SJCRH30 (cell line): ENCODE data around the gene MRRF. TPM values are rescaled to one million over a fixed set of nuclear protein-coding genes. Genes with fewer than 3 reads are reported as not detected.
"Not testable (repeated sequence)": the region's sequence is repeated elsewhere in the genome, so short reads cannot be mapped to it uniquely, and the experiment has no call there.

ENCODE experiments used
- DNase-seq, 2 experiments: peaks; one replicate each; pipeline ENCODE4 v3.0.0-alpha.2; 2015 to 2020
- H3K27ac ChIP-seq: fragments of 250-450 bp; sonication (Bioruptor Pico); 2 replicates; pipeline ENCODE4 v1.5.1; 2020; ENCODE audit warnings: mild to moderate bottlenecking, moderate library complexity
- H3K27me3 ChIP-seq: fragments of 250-450 bp; sonication (Bioruptor Pico); 2 replicates; pipeline ENCODE4 v1.5.1; 2020; ENCODE audit warnings: mild to moderate bottlenecking, moderate library complexity
- H3K36me3 ChIP-seq: fragments of 250-450 bp; sonication (Bioruptor Pico); 2 replicates; pipeline ENCODE4 v1.5.1; 2020; ENCODE audit warnings: mild to moderate bottlenecking, moderate library complexity
- H3K4me1 ChIP-seq: fragments of 250-450 bp; sonication (Bioruptor Pico); 2 replicates; pipeline ENCODE4 v1.5.1; 2020; ENCODE audit warnings: mild to moderate bottlenecking, moderate library complexity
- H3K4me3 ChIP-seq: fragments of 250-450 bp; sonication (Bioruptor Pico); 2 replicates; pipeline ENCODE4 v1.5.1; 2020; ENCODE audit warnings: mild to moderate bottlenecking, moderate library complexity
- H3K9me3 ChIP-seq: fragments of 250-450 bp; sonication (Bioruptor Pico); replicated peaks from 2 replicates; pipeline ENCODE4 v1.5.1; 2020; ENCODE audit warnings: mild to moderate bottlenecking, moderate library complexity
- total RNA-seq: library from RNA; depleted of rRNA; stranded (reverse); fragments of >200 nt; shearing (Covaris generic); gene quantifications from 2 replicates; pipeline ENCODE4 v1.2.3, GENCODE V29; 2014

MRRF gene
- total RNA-seq, 1 experiment from 2014 or later, result 68.0 TPM

- not testable (repeated sequence) for H3K27me3 ChIP-seq, DNase-seq, H3K4me1 ChIP-seq, H3K27ac ChIP-seq, H3K9me3 ChIP-seq, H3K4me3 ChIP-seq
- peaks cover 17% of the 10 kb centered on the region; the same call in 1 of the 2 replicates for H3K36me3 ChIP-seq
These were observed 60.0 kb downstream of the MRRF start for GRCh38 chr9:122324665-122325064.

- DNase-seq, result no peak
- Histone ChIP-seq H3K9me3 (no peaks in the 10 kb centered on the region), H3K27me3 (no peaks in the 10 kb centered on the region), H3K4me3 (no peak overlapping the region), H3K27ac (no peak overlapping the region), H3K36me3 (peaks cover 17% of the 10 kb centered on the region; the same call in 1 of the 2 replicates), H3K4me1 (peaks cover 13% of the 10 kb centered on the region)
These were observed 60.4 kb downstream of the MRRF start for GRCh38 chr9:122325124-122325523.

GRCh38 chr9:122327175-122327574 lies 62.5 kb downstream of the MRRF start:
- no peak overlapping the region for H3K27ac ChIP-seq
- H3K4me1 ChIP-seq, result peaks cover 26% of the 10 kb centered on the region
- H3K27me3 ChIP-seq, result no peaks in the 10 kb centered on the region
- no peak overlapping the region for H3K4me3 ChIP-seq
- H3K36me3 ChIP-seq, result peaks cover 17% of the 10 kb centered on the region; the same call in 1 of the 2 replicates
- no peak for DNase-seq
- H3K9me3 ChIP-seq, result no peaks in the 10 kb centered on the region

DNA sequence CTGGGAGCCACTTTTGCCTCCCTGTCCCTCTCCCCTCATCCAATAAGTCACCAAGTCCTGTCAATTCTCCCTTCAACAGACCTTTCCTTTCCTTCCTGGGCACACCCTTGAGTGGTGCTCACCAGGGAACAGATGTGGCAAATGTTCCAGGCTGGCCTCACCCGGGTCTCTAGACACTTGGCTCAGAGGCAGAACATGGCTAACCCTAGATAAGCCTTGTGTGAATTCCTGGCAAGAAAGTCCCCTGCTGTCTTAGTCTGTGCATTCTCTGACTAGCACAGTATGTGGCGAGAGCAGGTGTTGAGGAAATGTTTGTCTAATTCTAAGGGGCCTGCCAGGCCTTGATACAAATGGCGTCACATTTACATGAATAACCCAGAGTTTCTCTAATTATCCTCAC lies 64.9 kb downstream of the MRRF start:
- Histone ChIP-seq H3K9me3 (no peaks in the 10 kb centered on the region), H3K27ac (no peak overlapping the region), H3K4me3 (no peak overlapping the region), H3K27me3 (no peaks in the 10 kb centered on the region), H3K36me3 (0 out of 2 replicates have a peak, but pooled peaks cover 3% of the 10 kb centered on the region), H3K4me1 (peaks cover 31% of the 10 kb centered on the region)
- peak; percentile 42 to 66 for DNase-seq

- not testable (repeated sequence) for H3K36me3 ChIP-seq, H3K27ac ChIP-seq, H3K27me3 ChIP-seq, DNase-seq, H3K4me3 ChIP-seq, H3K9me3 ChIP-seq
- peaks cover 31% of the 10 kb centered on the region for H3K4me1 ChIP-seq
These were observed 65.8 kb downstream of the MRRF start for GRCh38 chr9:122330466-122330865.

DNA sequence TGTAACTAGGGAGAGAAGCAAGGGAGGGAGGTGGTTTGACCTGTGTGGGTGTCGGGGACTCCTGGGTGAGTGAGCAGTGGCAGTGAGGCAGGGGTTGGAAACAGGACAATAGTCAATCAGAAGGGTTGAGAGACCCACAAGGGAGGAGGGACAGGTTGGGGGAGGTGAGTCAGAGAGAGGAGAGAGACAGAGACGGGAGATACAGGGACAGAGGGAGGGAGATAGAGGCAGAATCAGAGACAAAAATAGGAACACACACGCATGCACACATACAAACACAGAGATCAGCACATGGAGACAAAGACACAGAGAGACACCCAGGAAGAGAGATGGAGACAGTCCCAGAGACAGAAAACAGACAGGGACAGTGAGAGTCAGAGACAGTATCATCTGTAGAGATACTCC lies 66.8 kb downstream of the MRRF start:
- Histone ChIP-seq H3K4me1 (peaks cover 31% of the 10 kb centered on the region), H3K36me3 (no peaks in the 10 kb centered on the region), H3K27ac (no peak overlapping the region), H3K4me3 (no peak overlapping the region), H3K27me3 (no peaks in the 10 kb centered on the region), H3K9me3 (no peaks in the 10 kb centered on the region)
- no peak for DNase-seq

DNA sequence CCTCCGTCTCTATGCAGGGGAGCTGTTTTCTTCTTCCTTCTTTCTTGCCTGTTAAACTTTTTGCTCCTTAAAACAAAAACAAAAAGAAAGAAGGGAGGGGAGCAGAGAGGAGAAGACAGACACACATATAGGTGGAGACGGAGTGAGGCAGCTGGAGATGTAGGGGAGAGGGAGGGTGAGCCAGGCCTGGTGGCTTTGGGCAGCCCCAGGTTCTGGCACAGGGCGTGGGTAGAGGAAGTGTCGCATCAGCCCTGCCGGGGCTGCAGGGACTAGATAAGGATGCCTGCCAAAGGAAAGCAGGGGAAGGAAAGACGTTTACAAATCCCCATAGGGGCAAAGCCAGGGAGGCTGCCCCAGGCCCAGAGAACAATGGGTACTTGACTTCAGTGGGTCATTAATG lies 67.4 kb downstream of the MRRF start:
- Histone ChIP-seq H3K27ac (no peak overlapping the region), H3K4me3 (no peak overlapping the region), H3K9me3 (no peaks in the 10 kb centered on the region), H3K4me1 (peaks cover 31% of the 10 kb centered on the region), H3K36me3 (no peaks in the 10 kb centered on the region), H3K27me3 (no peaks in the 10 kb centered on the region)
- peak; percentile 48 to 68 for DNase-seq

DNA sequence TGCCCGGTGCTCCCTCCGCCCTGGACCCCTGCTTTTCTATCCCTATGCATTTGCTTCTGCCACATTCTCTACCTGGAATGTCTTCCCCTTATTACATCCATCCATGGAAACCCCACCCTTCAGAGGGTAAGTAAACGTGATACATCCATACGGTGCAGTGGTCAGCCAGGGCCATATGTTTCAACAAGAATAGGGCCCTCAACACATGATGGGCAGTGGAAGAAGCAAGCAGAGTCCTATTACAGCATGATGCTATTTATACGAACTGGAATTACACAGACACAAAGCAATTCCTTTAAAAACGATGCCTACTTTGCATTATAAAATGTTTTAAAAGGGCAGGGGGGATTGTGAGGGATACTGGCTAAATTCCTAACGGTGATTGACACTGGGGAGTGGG lies 68.0 kb downstream of the MRRF start:
- peaks cover 31% of the 10 kb centered on the region for H3K4me1 ChIP-seq
- H3K9me3 ChIP-seq, result no peaks in the 10 kb centered on the region
- no peak for DNase-seq
- no peak overlapping the region for H3K27ac ChIP-seq
- no peaks in the 10 kb centered on the region for H3K36me3 ChIP-seq
- no peaks in the 10 kb centered on the region for H3K27me3 ChIP-seq
- no peak overlapping the region for H3K4me3 ChIP-seq

DNA sequence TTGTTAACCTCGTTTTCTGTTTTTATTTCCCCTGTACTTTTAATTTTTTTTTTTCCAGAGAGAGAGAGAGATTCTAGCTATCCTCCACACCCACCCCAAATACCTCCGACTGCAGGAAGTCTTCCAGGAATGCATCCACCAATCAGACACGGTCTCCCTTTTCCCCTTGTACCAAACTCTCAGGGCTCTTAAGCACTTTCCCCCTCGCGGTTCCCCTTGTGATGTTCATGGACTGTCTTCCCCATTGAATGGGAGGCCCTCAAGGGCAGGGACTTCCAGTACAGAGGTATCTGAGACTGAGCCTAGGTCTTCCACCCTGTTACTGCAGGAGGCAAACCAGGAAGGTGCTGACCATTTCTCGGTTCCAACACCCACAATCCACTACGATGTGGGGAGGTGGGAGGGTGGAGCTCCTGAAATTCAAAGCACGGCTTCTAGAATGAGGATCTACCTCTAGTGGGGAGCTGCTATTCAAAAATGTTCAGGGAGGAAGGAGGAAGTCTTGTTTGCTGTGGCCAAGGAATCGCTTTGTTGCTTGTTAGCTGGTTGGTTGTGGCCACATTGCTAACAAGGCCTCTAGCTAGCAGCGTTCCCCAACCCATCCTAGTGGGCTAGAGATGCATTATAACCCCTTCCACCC lies 68.6 kb downstream of the MRRF start:
- no peak overlapping the region for H3K27ac ChIP-seq
- H3K27me3 ChIP-seq, result no peaks in the 10 kb centered on the region
- H3K4me1 ChIP-seq, result peaks cover 31% of the 10 kb centered on the region
- H3K9me3 ChIP-seq, result no peaks in the 10 kb centered on the region
- H3K36me3 ChIP-seq, result no peaks in the 10 kb centered on the region
- no peak overlapping the region for H3K4me3 ChIP-seq
- DNase-seq, result no peak

GRCh38 chr9:122334916-122335315 lies 70.2 kb downstream of the MRRF start:
- no peaks in the 10 kb centered on the region for H3K36me3 ChIP-seq
- H3K4me1 ChIP-seq, result peaks cover 20% of the 10 kb centered on the region
- no peaks in the 10 kb centered on the region for H3K9me3 ChIP-seq
- H3K27ac ChIP-seq, result no peak overlapping the region
- H3K27me3 ChIP-seq, result peaks cover 3% of the 10 kb centered on the region; the same call in 1 of the 2 replicates
- H3K4me3 ChIP-seq, result no peak overlapping the region
- DNase-seq, result no peak

DNA sequence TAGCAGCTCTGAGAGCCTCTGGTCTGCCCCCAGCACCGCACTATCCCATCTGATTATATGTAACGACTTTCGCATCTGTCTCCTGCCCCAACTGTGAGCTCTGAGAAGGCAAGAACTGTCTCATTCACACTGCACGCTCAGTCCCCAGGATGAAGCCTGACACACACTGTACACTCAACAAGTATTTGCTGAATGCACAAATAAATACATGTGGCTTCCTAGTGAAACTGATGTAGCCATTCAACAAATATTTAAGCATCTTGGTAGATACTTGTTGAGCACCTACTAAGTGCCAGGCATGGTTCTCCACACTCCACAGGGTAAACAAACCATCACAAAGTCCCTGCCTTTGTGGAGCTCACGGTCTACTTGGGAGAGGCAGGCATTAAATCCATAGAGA lies 71.5 kb downstream of the MRRF start:
- H3K4me3 ChIP-seq, result no peak overlapping the region
- H3K9me3 ChIP-seq, result no peaks in the 10 kb centered on the region
- peaks cover 3% of the 10 kb centered on the region; the same call in 1 of the 2 replicates for H3K27me3 ChIP-seq
- no peak for DNase-seq
- H3K36me3 ChIP-seq, result no peaks in the 10 kb centered on the region
- H3K4me1 ChIP-seq, result peaks cover 13% of the 10 kb centered on the region
- H3K27ac ChIP-seq, result no peak overlapping the region

DNA sequence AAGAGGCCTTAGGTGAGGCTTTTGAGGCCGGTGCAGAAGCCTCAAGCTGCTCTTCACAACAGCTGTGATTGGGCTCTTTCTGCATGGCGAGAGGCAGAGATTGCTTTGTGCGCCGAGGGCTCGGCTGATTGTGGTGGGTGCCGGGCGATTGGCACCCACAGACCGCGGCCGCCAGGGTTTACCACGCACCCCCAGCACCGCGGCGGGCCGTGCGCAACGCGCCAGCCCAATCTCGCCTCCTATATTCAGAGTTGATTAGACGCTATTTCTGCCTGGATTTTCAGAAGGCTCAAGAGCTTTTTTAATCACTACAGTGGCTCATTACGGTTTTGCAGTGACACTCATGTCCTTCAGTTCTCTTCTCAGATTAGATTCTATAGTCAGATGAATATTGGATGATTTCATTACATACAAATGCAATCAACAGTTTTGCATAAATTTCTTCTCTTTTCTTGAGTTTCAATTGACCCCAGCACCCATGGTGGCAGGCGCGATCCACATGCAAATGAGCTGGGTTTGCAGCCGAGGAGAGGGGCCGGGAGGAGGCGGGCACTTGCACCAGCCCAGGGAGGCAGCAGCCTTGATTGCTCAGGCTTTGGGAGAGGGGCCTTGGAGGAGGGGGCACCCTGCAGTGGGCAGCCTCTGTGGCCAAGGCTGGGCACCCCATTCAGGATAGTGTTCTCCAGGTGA lies 72.3 kb downstream of the MRRF start:
- H3K4me1 ChIP-seq, result peaks cover 7% of the 10 kb centered on the region
- H3K27ac ChIP-seq, result no peak overlapping the region
- H3K9me3 ChIP-seq, result no peaks in the 10 kb centered on the region
- peaks cover 6% of the 10 kb centered on the region; the same call in 1 of the 2 replicates for H3K27me3 ChIP-seq
- no peaks in the 10 kb centered on the region for H3K36me3 ChIP-seq
- no peak overlapping the region for H3K4me3 ChIP-seq
- no peak for DNase-seq

DNA sequence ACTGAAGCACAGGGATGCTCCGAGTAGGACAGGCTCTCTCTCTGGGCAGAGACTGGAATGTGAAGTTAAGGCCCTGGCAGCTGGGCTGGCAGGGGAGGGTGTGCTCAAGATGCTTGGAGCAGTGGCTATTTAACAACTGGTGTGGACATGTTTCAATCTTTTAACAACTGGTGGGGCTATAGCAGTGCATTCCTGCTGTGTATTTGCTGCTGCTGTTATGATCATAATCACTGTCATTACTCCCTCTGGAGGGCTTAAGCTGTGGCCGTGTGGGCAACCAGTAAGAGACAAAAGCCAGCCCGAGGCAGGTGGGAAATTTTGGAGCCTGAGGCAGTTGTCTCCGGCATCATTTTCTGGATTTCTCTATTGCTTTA lies 72.9 kb downstream of the MRRF start:
- no peaks in the 10 kb centered on the region for H3K36me3 ChIP-seq
- H3K27me3 ChIP-seq, result peaks cover 6% of the 10 kb centered on the region; the same call in 1 of the 2 replicates
- H3K4me3 ChIP-seq, result no peak overlapping the region
- peaks cover 2% of the 10 kb centered on the region; the same call in 1 of the 2 replicates for H3K4me1 ChIP-seq
- H3K9me3 ChIP-seq, result no peaks in the 10 kb centered on the region
- peak; percentile 26 to 47 for DNase-seq
- no peak overlapping the region for H3K27ac ChIP-seq

- H3K36me3 ChIP-seq, result no peaks in the 10 kb centered on the region
- no peak for DNase-seq
- H3K27me3 ChIP-seq, result peaks cover 6% of the 10 kb centered on the region; the same call in 1 of the 2 replicates
- H3K4me3 ChIP-seq, result no peak overlapping the region
- no peak overlapping the region for H3K27ac ChIP-seq
- no peaks in the 10 kb centered on the region for H3K4me1 ChIP-seq
- no peaks in the 10 kb centered on the region for H3K9me3 ChIP-seq
These were observed 73.9 kb downstream of the MRRF start for GRCh38 chr9:122338536-122338935.

- no peaks in the 10 kb centered on the region for H3K36me3 ChIP-seq
- no peaks in the 10 kb centered on the region for H3K9me3 ChIP-seq
- H3K4me3 ChIP-seq, result no peak overlapping the region
- peaks cover 6% of the 10 kb centered on the region; the same call in 1 of the 2 replicates for H3K27me3 ChIP-seq
- no peak for DNase-seq
- no peaks in the 10 kb centered on the region for H3K4me1 ChIP-seq
- H3K27ac ChIP-seq, result no peak overlapping the region
These were observed 74.3 kb downstream of the MRRF start for GRCh38 chr9:122338994-122339393.
